Measurements from ENCODE around the gene ZFP36L1.

ZFP36L1 gene

DNA sequence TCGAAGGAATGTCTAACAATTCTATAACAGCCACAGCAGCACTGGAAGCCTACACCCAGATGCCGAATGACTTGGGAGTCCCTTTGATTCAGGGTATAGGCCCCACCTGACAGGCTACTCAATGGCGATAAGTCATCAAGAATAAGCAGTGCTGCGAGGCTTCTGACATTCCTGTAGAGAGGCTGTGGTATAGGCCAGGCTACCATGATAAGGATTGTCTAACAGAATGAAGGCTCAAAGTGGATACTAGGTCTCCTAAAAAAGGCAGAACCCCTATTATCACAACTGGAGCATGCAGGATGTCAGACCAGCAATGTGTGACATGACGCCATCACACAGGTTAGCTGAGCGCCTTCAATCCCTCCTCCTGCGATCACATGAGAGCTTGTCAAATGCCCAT is 53.2 kb downstream of the ZFP36L1 start:
- H3K9ac ChIP-seq (ENCODE audit: low read depth, low read length), result no peak overlapping the region
- no peaks in the 10 kb centered on the region for H3K9me3 ChIP-seq (ENCODE audit: control insufficient read depth, insufficient read depth, low read length)
- no peaks in the 10 kb centered on the region for H3K27me3 ChIP-seq (ENCODE audit: control insufficient read depth, insufficient read depth, low read length)
- H3K36me3 ChIP-seq (ENCODE audit: control insufficient read depth, insufficient read depth, low read length), result no peaks in the 10 kb centered on the region
- H3K4me1 ChIP-seq (ENCODE audit: control insufficient read depth, insufficient read depth, low read length), result no peaks in the 10 kb centered on the region
- H3K4me3 ChIP-seq (ENCODE audit: low read depth, low read length), result no peak overlapping the region

DNA sequence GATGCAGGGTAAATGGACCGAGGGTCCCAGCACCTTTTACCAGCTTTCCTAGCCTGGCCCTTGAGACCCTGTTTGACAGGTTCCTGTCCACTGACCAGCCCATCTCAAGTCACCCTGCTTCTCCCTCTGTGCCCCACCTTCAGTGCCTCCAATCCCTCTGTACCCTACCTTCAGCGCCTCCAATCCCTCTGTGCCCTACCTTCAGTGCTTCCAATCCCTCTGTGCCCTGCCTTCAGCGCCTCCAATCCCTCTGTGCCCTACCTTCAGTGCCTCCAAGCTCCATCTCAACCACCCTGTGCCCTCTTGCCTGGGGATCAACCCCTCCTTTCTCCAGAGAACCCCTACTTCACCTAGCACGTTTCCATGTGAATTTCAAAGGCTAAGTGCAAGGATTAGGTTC is 54.3 kb downstream of the ZFP36L1 start:
- H3K9me3 ChIP-seq (ENCODE audit: control insufficient read depth, insufficient read depth, low read length), result no peaks in the 10 kb centered on the region
- H3K4me3 ChIP-seq (ENCODE audit: low read depth, low read length), result no peak overlapping the region
- no peaks in the 10 kb centered on the region for H3K27me3 ChIP-seq (ENCODE audit: control insufficient read depth, insufficient read depth, low read length)
- H3K4me1 ChIP-seq (ENCODE audit: control insufficient read depth, insufficient read depth, low read length), result no peaks in the 10 kb centered on the region
- no peaks in the 10 kb centered on the region for H3K36me3 ChIP-seq (ENCODE audit: control insufficient read depth, insufficient read depth, low read length)
- H3K9ac ChIP-seq (ENCODE audit: low read depth, low read length), result no peak overlapping the region
